ENCODE measurements around the gene GAREM2.

DNA sequence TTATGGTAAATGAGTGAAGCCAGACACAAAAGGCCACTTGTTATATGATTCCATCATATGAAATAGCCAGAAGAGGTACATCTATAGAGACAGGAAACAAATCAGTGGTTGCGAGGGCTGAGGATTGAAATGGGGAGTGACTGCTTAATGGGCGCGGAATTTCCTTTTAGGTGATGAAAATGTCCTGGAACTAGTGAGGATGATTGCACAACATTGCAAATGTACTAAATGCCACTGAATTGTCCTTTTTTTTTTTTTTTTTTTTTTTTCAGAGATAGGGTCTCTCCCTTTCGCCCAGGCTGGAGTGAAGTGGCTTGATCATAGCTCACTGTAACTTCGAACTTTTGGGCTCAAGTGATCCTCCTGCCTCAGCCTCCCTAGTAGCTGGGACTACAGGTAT, 15.3 kb upstream of the GAREM2 start:
- TF ChIP-seq, protein P1, sequence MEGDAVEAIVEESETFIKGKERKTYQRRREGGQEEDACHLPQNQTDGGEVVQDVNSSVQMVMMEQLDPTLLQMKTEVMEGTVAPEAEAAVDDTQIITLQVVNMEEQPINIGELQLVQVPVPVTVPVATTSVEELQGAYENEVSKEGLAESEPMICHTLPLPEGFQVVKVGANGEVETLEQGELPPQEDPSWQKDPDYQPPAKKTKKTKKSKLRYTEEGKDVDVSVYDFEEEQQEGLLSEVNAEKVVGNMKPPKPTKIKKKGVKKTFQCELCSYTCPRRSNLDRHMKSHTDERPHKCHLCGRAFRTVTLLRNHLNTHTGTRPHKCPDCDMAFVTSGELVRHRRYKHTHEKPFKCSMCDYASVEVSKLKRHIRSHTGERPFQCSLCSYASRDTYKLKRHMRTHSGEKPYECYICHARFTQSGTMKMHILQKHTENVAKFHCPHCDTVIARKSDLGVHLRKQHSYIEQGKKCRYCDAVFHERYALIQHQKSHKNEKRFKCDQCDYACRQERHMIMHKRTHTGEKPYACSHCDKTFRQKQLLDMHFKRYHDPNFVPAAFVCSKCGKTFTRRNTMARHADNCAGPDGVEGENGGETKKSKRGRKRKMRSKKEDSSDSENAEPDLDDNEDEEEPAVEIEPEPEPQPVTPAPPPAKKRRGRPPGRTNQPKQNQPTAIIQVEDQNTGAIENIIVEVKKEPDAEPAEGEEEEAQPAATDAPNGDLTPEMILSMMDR (IDR thresholded peaks at IDR 0.05), result no peak
- no peak for TF ChIP-seq POLR2A (IDR thresholded peaks at IDR 0.05)

All from heart left ventricle (tissue), 13 donors.